ENCODE data around the gene SLC27A1. TPM values are rescaled to one million over a fixed set of nuclear protein-coding genes. Genes with fewer than 3 reads are reported as not detected.

Gene SLC27A1
- total and polyA plus RNA-seq, 2 experiments from 2014 or later: 30.1 to 40.4 TPM

GRCh38 chr19:17536955-17537354 is 66.6 kb downstream of the SLC27A1 start:
- Histone ChIP-seq H3K36me3 (no peaks in the 10 kb centered on the region), H3K9me3 (ENCODE audit: low read depth) (no peaks in the 10 kb centered on the region), H3K27me3 (no peaks in the 10 kb centered on the region), H3K27ac (no peak overlapping the region), H3K4me1 (ENCODE audit: low read depth) (no peaks in the 10 kb centered on the region), H3K4me3 (no peak overlapping the region)
- DNase-seq (ENCODE audit: low read depth in 1 of 2, low spot score in 1 of 2): no peak
- TF ChIP-seq CTCF (IDR thresholded peaks at IDR 0.05; ENCODE audit: low read depth, low read length): no peak

- H3K27ac ChIP-seq: no peak overlapping the region
- TF ChIP-seq CTCF (IDR thresholded peaks at IDR 0.05; ENCODE audit: low read depth, low read length): no peak
- H3K36me3 ChIP-seq: no peaks in the 10 kb centered on the region
- no peaks in the 10 kb centered on the region for H3K27me3 ChIP-seq
- no peaks in the 10 kb centered on the region for H3K9me3 ChIP-seq (ENCODE audit: low read depth)
- H3K4me3 ChIP-seq: peak overlapping the region; percentile 25
- DNase-seq (ENCODE audit: low read depth in 1 of 2, low spot score in 1 of 2): no peak
- H3K4me1 ChIP-seq (ENCODE audit: low read depth): no peaks in the 10 kb centered on the region
Observed at GRCh38 chr19:17538684-17539237, 68.4 kb downstream of the SLC27A1 start.

GRCh38 chr19:17539238-17540117 is 69.2 kb downstream of the SLC27A1 start:
- Histone ChIP-seq H3K9me3 (ENCODE audit: low read depth) (no peaks in the 10 kb centered on the region), H3K36me3 (no peaks in the 10 kb centered on the region), H3K27me3 (no peaks in the 10 kb centered on the region), H3K27ac (no peak overlapping the region), H3K4me1 (ENCODE audit: low read depth) (no peaks in the 10 kb centered on the region), H3K4me3 (peak overlapping the region; percentile 25)
- peak; percentile 87 to 98 for DNase-seq (ENCODE audit: low read depth in 1 of 2, low spot score in 1 of 2)
- TF ChIP-seq CTCF (IDR thresholded peaks at IDR 0.05; ENCODE audit: low read depth, low read length): peak; percentile 49

GRCh38 chr19:17540174-17540573 is 69.8 kb downstream of the SLC27A1 start:
- no peak for TF ChIP-seq CTCF (IDR thresholded peaks at IDR 0.05; ENCODE audit: low read depth, low read length)
- Histone ChIP-seq H3K27ac (no peak overlapping the region), H3K27me3 (no peaks in the 10 kb centered on the region), H3K36me3 (no peaks in the 10 kb centered on the region), H3K4me3 (no peak overlapping the region), H3K9me3 (ENCODE audit: low read depth) (no peaks in the 10 kb centered on the region), H3K4me1 (ENCODE audit: low read depth) (no peaks in the 10 kb centered on the region)
- no peak for DNase-seq (ENCODE audit: low read depth in 1 of 2, low spot score in 1 of 2)

GRCh38 chr19:17541184-17541759 is 70.9 kb downstream of the SLC27A1 start:
- Histone ChIP-seq H3K9me3 (ENCODE audit: low read depth) (no peaks in the 10 kb centered on the region), H3K36me3 (no peaks in the 10 kb centered on the region), H3K4me3 (no peak overlapping the region), H3K27ac (no peak overlapping the region), H3K4me1 (ENCODE audit: low read depth) (no peaks in the 10 kb centered on the region), H3K27me3 (no peaks in the 10 kb centered on the region)
- no peak for DNase-seq (ENCODE audit: low read depth in 1 of 2, low spot score in 1 of 2)
- no peak for TF ChIP-seq CTCF (IDR thresholded peaks at IDR 0.05; ENCODE audit: low read depth, low read length)

All from cardiac muscle cell (in vitro differentiated cells and primary cell).